Esophagus squamous epithelium (tissue), 4 donors: ENCODE measurements around the gene DPH2.

Experiments
- CTCF ChIP-seq, 6 experiments: fragments of 450-650 bp in 4 of 6; fragments of 200-600 bp in 2 of 6; sonication (generic) in 2 of 6; IDR thresholded peaks; one replicate each; pipeline ENCODE4 v1.5.1; 2016 to 2019; ENCODE audit warnings: antibody characterized with exemption in 6 of 6, mild to moderate bottlenecking in 4 of 6, moderate library complexity in 4 of 6
- POLR2A ChIP-seq, 4 donors: fragments of 450-650 bp; IDR thresholded peaks; one replicate each; pipeline ENCODE4 v1.6.1; 2017; ENCODE audit warnings: antibody characterized with exemption in 4 of 4, mild to moderate bottlenecking in 4 of 4, moderate library complexity in 3 of 4

DNA sequence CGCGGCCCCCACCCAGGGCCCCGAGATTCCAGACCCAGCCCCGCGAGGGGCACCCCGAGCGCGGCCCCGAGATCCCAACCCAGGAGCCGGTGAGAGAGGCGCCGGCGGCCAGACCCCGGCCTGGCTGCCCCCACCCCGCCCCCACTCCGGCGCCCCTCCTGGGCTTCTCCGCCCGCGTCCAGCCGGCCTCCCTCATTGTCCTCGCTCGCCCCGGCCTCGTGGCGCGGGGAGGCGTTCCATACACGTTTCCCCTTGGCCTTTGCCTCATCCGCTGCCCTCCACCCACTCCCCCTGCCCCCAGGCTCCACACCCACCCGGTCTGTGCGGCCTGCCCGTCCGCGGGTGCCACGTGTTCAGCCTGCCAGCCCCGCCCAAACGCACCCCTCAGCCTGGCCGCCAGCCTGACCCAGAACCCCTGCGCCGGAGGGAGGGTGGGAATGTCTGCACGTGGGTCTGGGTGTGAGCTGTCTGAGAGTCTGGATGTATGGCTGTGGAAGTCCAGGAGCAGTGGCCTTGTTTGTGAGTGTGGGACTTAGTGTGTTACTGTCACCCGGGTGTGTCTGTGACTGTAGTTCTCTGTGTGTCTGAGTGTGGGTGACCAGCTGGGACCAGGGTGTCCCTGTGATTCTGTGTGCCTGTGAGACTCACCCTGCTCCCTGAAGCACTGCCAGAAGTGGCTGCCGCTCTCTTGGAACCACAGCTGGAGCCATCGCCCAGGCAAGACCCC is 9.9 kb downstream of the DPH2 start:
- no peak for TF ChIP-seq CTCF (IDR thresholded peaks at IDR 0.05)
- TF ChIP-seq POLR2A (IDR thresholded peaks at IDR 0.05): no peak
